PC-9 (cell line): ENCODE data around the gene HSPA12B.

ENCODE experiments used
- CTCF ChIP-seq: fragments of 200-600 bp; sonication (generic); conservative IDR thresholded peaks from 2 replicates; pipeline ENCODE4 v1.6.1; 2017; ENCODE audit warnings: mixed run types, antibody characterized with exemption, mild to moderate bottlenecking, moderate library complexity
- EZH2 ChIP-seq: fragments of 200-600 bp; sonication (generic); IDR thresholded peaks from 2 replicates; pipeline ENCODE4 v1.8.0; 2017; ENCODE audit warnings: antibody characterized with exemption, low read depth

GRCh38 chr20:3778976-3779375, 46.5 kb downstream of the HSPA12B start:
- TF ChIP-seq EZH2 = no peak
- TF ChIP-seq CTCF = no peak
